ENCODE results near the gene CD82. TPM values are rescaled to one million over a fixed set of nuclear protein-coding genes. Genes with fewer than 3 reads are reported as not detected.

CD82 gene
- total RNA-seq, 3 donors from 2014 or later (not counting 1 experiment from before 2014, with no cell fraction given) = 11.6 to 42.1 (median 13.0) TPM

DNA sequence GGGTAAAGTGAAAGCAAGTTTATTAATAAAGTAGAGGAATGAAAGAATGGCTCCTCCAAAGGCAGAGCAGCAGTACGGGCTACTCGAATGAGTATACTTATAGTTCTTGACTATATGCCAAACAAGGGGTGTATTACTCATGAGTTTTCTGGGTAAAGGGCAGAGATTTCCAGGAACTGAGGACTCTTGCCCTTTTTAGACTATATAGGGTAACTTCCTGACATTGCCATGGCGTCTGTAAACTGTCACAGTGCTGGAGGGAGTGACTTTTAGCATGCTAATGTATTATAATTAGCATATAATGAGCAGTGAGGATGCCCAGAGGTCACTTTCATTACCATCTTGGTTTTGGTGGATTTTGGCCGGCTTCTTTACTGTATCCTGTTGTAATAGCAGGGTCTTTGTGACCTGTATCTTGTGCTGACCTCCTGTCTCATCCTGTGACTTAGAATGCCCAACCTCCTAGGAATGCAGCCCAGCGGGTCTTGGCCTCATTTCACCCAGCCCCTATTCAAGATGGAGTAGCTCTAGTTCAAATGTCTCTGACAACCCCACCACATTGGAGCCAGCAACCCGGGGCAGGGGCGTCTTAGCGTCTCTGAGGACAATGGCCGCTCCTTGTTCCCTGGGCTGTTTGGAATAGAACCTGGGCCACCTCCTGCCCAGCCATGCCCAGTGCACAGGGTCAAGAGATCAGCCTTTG lies 34.9 kb upstream of the CD82 start:
- H3K36me3 Mint-ChIP-seq = no peaks in the 10 kb centered on the region
- intact Hi-C loops (cut with micrococcal nuclease) = no loop called here
- ATAC-seq (no peak), DNase-seq (no peak)
- no peaks in the 10 kb centered on the region for H3K36me3 ChIP-seq (ENCODE audit: control insufficient read depth, insufficient read depth, low read length)
- H3K27me3 Mint-ChIP-seq (ENCODE audit: low read depth in 2 of 2) = peaks cover 0 to 6% of the 10 kb centered on the region in 2 donors
- H3K27me3 ChIP-seq (ENCODE audit: control insufficient read depth, insufficient read depth, low read length) = no peaks in the 10 kb centered on the region
- 65% methylated on average over 9 of the region's 9 CpGs for WGBS (ENCODE audit: insufficient coverage)
- no peak overlapping the region for H3K4me3 Mint-ChIP-seq
- no peak overlapping the region for H3K27ac Mint-ChIP-seq
- H3K27ac ChIP-seq (ENCODE audit: low read length) = no peak overlapping the region
- H3K4me3 ChIP-seq (ENCODE audit: low read length) = no peak overlapping the region
- no peaks in the 10 kb centered on the region for H3K9me3 ChIP-seq (ENCODE audit: control insufficient read depth, insufficient read depth, low read length)
- TF ChIP-seq, protein P1, sequence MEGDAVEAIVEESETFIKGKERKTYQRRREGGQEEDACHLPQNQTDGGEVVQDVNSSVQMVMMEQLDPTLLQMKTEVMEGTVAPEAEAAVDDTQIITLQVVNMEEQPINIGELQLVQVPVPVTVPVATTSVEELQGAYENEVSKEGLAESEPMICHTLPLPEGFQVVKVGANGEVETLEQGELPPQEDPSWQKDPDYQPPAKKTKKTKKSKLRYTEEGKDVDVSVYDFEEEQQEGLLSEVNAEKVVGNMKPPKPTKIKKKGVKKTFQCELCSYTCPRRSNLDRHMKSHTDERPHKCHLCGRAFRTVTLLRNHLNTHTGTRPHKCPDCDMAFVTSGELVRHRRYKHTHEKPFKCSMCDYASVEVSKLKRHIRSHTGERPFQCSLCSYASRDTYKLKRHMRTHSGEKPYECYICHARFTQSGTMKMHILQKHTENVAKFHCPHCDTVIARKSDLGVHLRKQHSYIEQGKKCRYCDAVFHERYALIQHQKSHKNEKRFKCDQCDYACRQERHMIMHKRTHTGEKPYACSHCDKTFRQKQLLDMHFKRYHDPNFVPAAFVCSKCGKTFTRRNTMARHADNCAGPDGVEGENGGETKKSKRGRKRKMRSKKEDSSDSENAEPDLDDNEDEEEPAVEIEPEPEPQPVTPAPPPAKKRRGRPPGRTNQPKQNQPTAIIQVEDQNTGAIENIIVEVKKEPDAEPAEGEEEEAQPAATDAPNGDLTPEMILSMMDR (IDR thresholded peaks at IDR 0.05) = no peak
- no peaks in the 10 kb centered on the region for H3K4me1 ChIP-seq (ENCODE audit: control insufficient read depth, insufficient read depth, low read length)
- H3K9me3 Mint-ChIP-seq = no peaks in the 10 kb centered on the region
- peaks cover 5 to 9% of the 10 kb centered on the region in 2 donors for H3K4me1 Mint-ChIP-seq

GRCh38 chr11:44531116-44531504 lies 34.4 kb upstream of the CD82 start:
- H3K27me3 Mint-ChIP-seq (ENCODE audit: low read depth in 2 of 2) = peaks cover 0 to 6% of the 10 kb centered on the region in 2 donors
- TF ChIP-seq, protein P1 (IDR thresholded peaks at IDR 0.05) = no peak
- no peak overlapping the region for H3K4me3 Mint-ChIP-seq
- no peak overlapping the region for H3K27ac ChIP-seq (ENCODE audit: low read length)
- peaks cover 5 to 9% of the 10 kb centered on the region in 2 donors for H3K4me1 Mint-ChIP-seq
- 68% methylated on average over 9 of the region's 9 CpGs for WGBS (ENCODE audit: insufficient coverage)
- H3K4me3 ChIP-seq (ENCODE audit: low read length) = no peak overlapping the region
- DNase-seq (no peak), ATAC-seq (no peak)
- H3K36me3 ChIP-seq (ENCODE audit: control insufficient read depth, insufficient read depth, low read length) = no peaks in the 10 kb centered on the region
- H3K4me1 ChIP-seq (ENCODE audit: control insufficient read depth, insufficient read depth, low read length) = no peaks in the 10 kb centered on the region
- H3K27ac Mint-ChIP-seq = no peak overlapping the region
- no peaks in the 10 kb centered on the region for H3K9me3 ChIP-seq (ENCODE audit: control insufficient read depth, insufficient read depth, low read length)
- intact Hi-C loops (cut with micrococcal nuclease) = no loop called here
- no peaks in the 10 kb centered on the region for H3K36me3 Mint-ChIP-seq
- no peaks in the 10 kb centered on the region for H3K27me3 ChIP-seq (ENCODE audit: control insufficient read depth, insufficient read depth, low read length)
- H3K9me3 Mint-ChIP-seq = no peaks in the 10 kb centered on the region

DNA sequence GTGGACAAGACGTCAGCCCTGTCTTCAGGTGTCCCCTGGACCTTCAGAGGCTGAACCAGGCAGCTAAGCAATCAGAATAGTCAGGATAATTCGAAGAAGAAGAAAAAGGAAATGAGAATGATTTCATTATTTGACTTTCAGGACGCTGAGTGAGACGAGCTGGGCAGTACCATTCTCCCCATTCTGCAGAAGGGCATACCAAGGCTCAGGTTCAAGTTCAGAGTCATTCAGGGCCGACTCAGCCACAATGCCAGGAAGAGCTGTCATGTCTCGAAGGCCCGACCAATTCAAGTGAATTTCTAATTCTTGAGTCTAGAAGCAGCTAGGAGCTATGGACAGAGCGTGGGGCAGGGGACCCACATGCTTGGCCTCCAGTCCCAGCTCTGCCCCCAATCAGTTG lies 33.8 kb upstream of the CD82 start:
- H3K4me1 Mint-ChIP-seq = peaks cover 5 to 9% of the 10 kb centered on the region in 2 donors
- Histone ChIP-seq H3K27me3 (ENCODE audit: control insufficient read depth, insufficient read depth, low read length) (no peaks in the 10 kb centered on the region), H3K9me3 (ENCODE audit: control insufficient read depth, insufficient read depth, low read length) (no peaks in the 10 kb centered on the region), H3K27ac (ENCODE audit: low read length) (no peak overlapping the region), H3K4me1 (ENCODE audit: control insufficient read depth, insufficient read depth, low read length) (no peaks in the 10 kb centered on the region), H3K4me3 (ENCODE audit: low read length) (no peak overlapping the region), H3K36me3 (ENCODE audit: control insufficient read depth, insufficient read depth, low read length) (no peaks in the 10 kb centered on the region)
- H3K36me3 Mint-ChIP-seq = no peaks in the 10 kb centered on the region
- TF ChIP-seq, protein P1 (IDR thresholded peaks at IDR 0.05) = no peak
- intact Hi-C loops (cut with micrococcal nuclease) = no loop called here
- H3K27me3 Mint-ChIP-seq (ENCODE audit: low read depth in 2 of 2) = peaks cover 0 to 6% of the 10 kb centered on the region in 2 donors
- H3K4me3 Mint-ChIP-seq = no peak overlapping the region
- WGBS (ENCODE audit: insufficient coverage) = 74% methylated on average over 8 of the region's 8 CpGs
- no peaks in the 10 kb centered on the region for H3K9me3 Mint-ChIP-seq
- H3K27ac Mint-ChIP-seq = no peak overlapping the region
- ATAC-seq (no peak), DNase-seq (no peak)

DNA sequence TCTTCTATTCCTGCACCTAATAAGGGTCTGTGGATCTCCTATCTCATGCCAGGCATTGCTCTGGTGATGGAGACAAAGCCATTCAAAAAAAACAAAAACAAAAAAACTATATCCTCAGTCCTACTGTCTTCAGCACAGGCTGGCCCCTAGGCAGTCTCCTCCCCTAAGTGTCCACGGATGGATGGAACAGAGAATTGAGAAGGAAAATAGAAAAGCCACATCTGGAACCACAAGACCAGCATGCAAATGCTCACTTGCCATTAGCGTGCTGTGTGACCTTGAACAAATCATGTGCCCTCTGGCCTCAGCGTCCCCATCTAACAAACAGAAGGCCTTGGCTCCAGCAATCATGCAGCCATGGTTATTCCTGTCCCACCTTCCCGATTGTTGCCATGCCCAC lies 32.7 kb upstream of the CD82 start:
- intact Hi-C loops (cut with micrococcal nuclease) = no loop called here
- H3K9me3 ChIP-seq (ENCODE audit: control insufficient read depth, insufficient read depth, low read length) = no peaks in the 10 kb centered on the region

More for the DNA sequence above, 32.7 kb upstream of the CD82 start:
- Mint-ChIP-seq H3K9me3 (no peaks in the 10 kb centered on the region), H3K36me3 (no peaks in the 10 kb centered on the region), H3K4me1 (peaks cover 5 to 9% of the 10 kb centered on the region in 2 donors), H3K4me3 (no peak overlapping the region), H3K27ac (no peak overlapping the region), H3K27me3 (ENCODE audit: low read depth in 2 of 2) (peaks cover 0 to 3% of the 10 kb centered on the region in 2 donors)
- 64% methylated on average over 3 of the region's 4 CpGs for WGBS (ENCODE audit: insufficient coverage)
- no peak overlapping the region for H3K4me3 ChIP-seq (ENCODE audit: low read length)
- H3K36me3 ChIP-seq (ENCODE audit: control insufficient read depth, insufficient read depth, low read length) = no peaks in the 10 kb centered on the region
- DNase-seq (no peak), ATAC-seq (no peak)
- H3K27ac ChIP-seq (ENCODE audit: low read length) = no peak overlapping the region
- TF ChIP-seq, protein P1 (IDR thresholded peaks at IDR 0.05) = no peak
- no peaks in the 10 kb centered on the region for H3K27me3 ChIP-seq (ENCODE audit: control insufficient read depth, insufficient read depth, low read length)
- no peaks in the 10 kb centered on the region for H3K4me1 ChIP-seq (ENCODE audit: control insufficient read depth, insufficient read depth, low read length)

Measured in natural killer cell (primary cell).